TTC549 (cell line): ENCODE data around the gene EIF4E.
"Not testable (repeated sequence)": the region's sequence is repeated elsewhere in the genome, so short reads cannot be mapped to it uniquely, and the experiment has no call there.

ENCODE experiments used
- FAIRE-seq: peaks from 2 replicates; lab custom pipeline; 2012; peaks lifted over from hg19 to GRCh38; lab: Jason Lieb, UNC

EIF4E gene

DNA sequence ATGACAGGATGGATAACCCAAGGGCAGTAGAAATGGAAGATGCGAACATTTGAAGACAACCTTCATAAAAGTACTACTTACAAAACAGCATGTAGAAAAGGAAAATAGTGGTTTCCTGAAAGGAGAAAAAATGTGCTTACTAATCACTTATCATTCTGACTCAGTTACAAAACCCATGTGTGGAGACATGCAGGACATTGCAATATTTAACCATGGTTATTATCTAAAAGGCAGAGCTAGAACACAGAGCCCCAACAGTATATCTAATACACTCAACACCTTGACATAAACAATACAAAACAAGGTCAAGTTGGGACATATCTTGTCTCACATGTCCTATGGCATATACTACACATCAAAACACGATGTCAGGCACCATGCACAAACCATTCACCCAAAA is 55.9 kb downstream of the EIF4E start:
- no peak for FAIRE-seq

DNA sequence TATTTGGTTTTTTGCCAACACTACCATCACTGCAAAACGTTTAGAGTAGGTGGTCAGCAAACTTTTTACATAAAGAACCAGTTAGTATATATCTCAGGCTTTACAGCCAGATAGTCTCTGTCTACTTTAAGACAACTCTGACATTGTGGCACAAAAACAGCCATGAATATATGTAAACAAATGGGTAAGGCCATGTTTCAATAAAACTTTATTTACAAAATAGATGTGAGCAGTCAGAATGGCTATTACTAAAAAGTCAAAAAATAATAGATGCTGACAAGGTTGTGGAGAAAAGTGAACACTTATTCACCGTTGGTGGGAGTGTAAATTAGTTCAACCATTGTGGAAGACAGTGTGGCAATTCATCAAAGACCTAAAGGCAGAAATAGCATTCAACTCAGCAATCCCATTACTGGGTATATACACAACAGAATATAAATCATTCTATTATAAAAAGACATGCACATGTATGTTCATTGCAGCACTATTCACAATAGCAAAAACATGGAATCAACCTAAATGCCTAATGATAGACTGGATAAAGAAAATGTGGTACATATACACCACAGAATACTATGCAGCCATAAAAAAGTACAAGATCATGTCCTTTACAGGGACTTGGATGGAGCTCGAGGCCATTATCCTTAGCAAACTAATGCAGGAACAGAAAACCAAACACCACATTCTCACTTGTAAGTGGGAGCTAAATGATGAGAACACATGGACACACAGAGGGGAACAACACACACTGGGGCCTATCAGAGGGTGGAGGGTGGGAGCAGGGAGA is 56.6 kb downstream of the EIF4E start:
- not testable (repeated sequence) for FAIRE-seq

DNA sequence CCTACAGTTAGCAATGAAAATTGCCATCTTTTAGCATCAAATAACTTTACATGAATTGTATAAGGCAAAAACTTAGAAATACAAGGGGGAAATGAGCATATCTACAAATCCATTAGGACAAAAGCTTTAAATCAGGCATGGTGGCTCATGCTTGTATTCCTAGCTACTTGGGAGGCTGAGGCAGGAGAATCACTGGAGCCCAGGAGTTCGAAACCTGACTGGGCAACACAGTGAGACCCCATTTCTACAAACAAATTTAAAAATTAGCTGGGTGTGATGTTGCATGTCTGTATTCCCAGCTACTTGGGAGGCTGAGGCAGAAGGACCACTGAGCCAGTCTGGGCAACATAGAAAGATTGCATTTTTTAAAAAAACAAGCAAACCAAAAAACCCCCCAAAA is 61.3 kb downstream of the EIF4E start:
- FAIRE-seq = no peak

DNA sequence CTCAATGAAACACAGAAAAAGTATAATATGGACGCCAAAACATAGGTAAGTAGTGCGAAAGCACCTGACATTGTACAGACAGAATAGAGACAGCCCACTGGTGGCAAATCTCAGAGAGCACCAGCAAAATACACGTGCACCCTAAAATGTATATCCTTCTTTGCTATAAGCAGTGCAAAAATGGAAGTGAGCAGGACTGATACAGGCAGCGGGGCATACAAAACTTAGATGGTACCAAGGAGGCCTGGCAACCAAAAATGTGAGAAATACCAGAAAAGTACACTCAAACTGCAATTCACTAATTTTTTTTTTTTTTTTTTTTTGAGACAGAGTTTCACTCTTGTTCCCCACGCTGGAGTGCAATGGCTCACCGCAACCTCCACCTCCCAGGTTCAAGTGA is 63.9 kb downstream of the EIF4E start:
- no peak for FAIRE-seq

DNA sequence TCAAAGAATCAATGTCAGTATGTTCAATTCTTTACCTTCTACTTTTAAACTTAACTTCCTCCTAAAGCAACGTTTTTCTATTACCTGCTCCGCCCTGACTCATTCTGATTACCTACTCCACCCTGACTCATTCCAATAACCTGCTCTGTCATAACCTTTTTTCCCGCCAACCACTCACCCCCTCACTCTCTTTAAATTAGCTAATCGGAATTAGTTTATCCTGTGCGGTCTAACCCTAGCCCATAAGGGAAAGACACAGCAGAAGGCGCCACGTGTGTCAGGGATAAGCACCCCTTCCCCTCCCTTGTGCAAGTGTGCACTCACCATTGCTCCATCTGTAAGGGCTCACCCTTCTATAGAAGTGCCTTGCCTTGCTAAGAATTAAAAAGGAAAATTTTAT is 64.4 kb downstream of the EIF4E start:
- no peak for FAIRE-seq

DNA sequence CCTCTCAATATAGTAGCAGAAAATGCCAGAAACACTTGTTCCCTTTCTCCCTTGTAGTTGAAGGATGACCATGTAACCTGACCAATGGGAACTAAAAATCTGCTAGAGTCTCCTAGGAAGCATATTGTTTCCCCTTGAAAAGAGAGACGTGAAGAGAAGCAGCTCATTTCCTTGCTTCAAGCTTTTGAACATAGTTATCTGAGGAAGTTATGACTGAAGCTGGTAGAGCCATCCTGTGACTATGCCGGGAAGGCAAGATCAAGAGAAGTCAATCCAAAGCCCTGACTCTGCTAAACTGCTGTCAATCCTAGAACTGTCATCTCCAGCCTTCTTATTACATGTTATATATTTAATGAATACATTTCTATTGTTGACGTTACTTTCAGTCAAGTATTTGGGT is 66.6 kb downstream of the EIF4E start:
- FAIRE-seq = no peak

DNA sequence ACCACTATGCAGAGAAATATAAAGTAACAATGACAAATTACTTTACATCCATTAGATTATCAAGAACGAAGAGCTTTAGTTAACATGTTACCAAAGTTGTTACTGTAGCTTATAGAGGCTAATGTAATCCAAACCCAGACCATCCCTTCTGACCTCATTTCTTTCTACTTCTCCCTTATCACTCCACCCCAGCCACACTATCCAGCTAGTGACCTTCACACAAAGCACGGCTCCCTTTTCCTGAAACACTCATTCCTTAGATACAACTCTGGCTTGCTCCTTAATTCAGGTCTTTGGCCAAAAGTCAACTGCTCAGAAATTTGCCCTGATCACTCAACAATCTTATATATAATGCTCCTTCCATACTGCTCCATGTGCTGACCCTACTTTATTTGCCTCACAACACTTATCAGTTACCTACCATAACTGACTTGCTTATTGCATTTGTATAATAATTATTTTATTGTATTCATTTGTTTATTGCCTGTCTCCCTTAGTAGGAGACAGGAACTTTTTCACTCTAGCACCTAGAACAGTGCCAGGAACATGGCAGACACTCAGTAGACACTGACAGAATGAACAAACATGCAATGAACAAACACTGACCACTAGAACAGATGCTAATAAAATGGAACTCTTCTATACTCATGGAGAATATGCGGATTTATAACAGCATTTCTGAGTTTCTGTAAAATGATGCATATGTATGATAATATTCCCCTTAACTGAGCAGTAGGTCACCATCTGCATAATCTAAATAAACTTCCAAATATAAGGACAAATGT is 67.6 kb downstream of the EIF4E start:
- no peak for FAIRE-seq

DNA sequence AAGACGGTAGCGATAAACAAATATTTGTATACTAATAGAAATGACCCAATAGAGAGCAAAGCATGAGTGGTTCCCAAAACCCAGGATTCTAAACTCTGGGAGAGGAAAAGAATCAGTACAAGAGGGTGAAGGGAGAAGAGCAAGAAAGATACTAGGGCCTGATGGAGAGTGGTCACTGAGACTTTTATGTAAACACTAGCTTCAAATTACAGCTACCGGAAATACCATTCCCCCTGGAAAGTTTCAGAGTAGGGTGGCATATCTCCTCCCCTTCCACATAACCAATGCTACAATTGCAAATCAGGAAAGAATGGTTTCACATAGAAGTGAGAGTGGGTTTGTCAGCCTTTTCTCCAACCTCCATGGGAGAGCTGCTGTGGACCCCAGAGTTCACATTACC is 77.1 kb downstream of the EIF4E start:
- no peak for FAIRE-seq

DNA sequence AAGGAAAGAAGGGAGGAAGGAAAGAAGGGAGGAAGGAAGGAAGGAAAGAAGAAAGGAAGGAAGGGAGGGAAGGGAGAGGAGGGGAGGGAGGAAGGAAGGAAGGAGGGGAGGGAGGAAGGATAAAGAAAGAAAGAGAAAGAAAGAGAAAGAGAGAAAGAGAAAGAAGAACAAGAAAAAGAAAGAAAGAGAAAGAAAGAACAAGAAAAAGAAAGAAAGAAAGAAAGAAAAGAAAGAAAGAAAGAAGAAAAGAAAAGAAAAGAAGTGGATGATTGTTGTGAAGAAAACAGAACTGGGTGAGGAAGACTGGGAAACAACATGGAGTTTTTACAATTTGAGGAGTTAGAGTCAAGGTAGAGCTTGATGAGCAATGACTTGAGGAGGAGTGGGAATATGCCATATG is 78.0 kb downstream of the EIF4E start:
- FAIRE-seq = no peak

DNA sequence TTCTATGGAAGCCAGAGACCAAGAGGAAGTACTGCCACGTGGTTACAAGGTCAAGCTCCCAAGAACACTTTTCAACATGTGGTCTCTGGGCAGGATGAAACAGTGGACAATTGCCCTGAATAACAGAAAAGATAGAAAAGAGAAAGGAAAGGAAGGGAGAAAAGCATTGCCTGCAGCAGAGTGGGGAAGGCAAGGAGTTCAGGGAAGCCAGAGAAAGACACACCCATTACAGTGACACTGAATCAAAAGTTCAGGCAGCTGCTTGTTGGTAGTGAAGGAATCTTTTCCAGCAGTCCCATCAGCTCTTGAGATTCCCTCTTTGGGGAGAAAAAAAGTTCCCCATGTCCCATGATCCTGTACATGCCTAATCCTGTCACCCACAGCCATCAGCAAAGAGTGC is 80.5 kb downstream of the EIF4E start:
- FAIRE-seq = no peak

DNA sequence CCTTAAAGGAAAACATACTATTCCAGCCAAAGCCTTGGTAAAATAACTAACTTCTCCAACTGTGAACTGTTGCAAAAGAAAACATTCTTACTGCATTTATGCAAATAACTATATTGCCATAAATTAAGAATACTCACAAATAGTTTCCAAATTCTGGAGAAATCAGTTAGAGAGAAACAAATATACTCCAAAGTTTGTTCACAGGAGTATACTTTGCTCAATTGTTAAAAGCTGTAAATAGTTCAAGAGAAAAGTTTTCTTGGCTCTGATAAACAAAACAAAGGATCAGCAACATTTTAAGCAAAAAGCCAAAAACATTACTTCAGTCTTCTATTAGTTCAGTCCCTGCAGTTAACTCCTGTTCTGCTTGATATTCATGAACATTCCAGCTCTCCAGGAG is 83.0 kb downstream of the EIF4E start:
- no peak for FAIRE-seq

DNA sequence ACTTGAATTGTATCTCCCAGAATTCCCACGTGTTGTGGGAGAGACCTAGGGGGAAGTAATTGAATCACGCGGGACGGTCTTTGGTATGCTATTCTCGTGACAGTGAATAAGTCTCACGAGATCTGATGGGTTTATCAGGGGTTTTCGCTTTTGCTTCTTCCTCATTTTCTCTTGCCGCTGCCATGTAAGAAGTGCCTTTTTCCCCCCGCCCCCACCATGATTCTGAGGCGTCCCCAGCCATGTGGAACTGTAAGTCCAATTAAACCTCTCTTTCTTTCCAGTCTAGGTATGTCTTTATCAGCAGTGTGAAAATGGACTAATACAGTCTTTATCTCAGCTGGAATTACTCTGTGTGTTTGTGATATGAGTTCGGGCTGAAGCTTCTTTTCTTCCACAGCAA is 86.0 kb downstream of the EIF4E start:
- not testable (repeated sequence) for FAIRE-seq

DNA sequence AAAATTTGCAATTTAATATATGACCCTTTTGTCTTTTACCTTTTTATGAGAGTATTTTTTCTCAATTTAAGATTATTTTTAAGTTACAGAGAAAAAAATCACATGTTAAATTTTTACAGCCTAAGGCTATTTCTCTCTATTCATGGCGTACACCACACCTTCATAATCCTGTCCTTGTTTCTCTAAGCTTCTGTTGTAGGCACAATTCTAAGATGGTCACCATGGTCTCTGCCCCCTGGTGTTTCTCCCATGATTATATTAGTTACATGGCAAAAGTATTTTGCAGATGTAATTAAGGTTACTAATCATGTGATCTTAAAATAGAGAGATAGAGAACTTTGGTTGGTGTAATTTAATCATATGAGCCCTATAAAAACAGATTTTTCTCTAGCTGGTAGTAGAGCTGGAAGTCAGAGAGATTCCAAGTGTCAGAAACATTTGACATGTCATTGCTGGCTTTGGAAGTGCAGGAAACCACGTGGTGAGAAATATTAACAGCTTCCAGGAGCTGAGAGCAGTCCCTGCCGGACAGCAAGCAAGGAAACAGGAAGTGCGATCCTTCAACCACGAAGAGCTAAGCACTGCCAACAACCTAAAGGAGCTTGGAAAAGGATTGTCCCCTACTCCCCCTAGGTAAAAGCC is 89.8 kb downstream of the EIF4E start:
- FAIRE-seq = no peak

DNA sequence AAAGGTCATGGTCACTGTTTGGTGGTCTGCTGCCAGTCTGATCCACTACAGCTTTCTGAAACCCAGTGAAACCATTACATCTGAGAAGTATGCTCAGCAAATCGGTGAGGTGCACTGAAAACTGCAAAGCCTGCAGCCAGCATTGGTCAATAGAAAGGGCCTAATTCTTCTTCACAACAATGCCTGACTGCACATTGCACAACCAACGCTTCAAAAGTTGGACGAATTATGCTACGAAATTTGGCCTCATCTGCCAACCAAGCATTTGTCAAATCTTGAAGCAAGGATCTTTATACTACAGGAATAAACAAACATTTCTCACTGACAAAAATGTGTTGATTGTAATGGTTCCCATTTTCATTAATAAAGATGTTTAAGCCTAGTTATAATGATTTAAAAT is 90.4 kb downstream of the EIF4E start:
- FAIRE-seq = no peak

DNA sequence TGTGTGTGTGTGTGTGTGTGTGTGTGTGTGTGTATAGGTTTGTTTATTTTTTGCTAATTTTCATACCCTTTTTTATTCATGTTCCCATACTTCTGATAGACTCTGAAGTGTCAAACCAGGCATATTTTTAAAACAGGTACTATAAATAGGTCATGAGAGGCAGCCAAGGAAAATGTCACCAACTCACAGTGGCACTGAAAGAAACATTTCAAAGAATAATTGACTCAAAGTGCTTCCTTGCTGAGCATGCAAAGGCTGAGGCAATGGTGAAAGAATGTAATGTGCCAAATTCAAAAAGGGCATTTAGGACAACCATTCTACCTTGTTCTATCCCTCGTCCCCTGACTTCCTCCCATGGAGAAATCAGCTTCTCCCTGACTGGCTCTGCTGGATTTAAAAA is 95.5 kb downstream of the EIF4E start:
- no peak for FAIRE-seq

DNA sequence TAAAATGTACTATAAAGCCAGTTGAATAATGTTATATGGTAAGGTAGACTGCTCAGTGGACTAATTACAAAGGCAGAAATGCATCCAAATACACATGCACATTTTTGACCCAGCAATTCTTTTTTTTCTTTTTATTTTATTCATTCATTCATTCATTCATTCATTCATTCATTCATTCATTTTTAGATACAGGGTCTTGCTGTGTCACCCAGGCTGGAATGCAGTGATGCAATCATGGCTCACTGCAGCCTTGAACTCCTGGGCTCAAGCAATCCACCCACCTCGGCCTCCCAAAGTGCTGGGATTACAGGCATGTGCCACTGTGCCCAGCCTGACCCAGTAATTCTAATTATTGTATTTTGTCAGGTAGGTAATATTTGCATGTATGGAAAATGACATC is 97.9 kb downstream of the EIF4E start:
- FAIRE-seq = not testable (repeated sequence)
